T-helper 17 cell (primary cell): Measurements from ENCODE around the gene FLNC. TPM values are rescaled to one million over a fixed set of nuclear protein-coding genes. Genes with fewer than 3 reads are reported as not detected.
A peak's percentile ranks its signal among the peaks of the same experiment; 100 is the strongest.

Experiments
- ATAC-seq: fragments of 150-1000 bp; cut with Tn5 transposase; 2 replicates; pipeline ENCODE4 v1.10.0; 2021; ENCODE audit warnings: mild to moderate bottlenecking, moderate library complexity
- DNase-seq, 3 donors: peaks; one replicate each; pipeline versions ENCODE4 v3.0.0 to v3.0.0-alpha.2; 2020 to 2021
- H3K9me3 ChIP-seq: one replicate; pipeline ENCODE4 v1.7.0; 2013; ENCODE audit warnings: low read length, mild to moderate bottlenecking; ENCODE audit not compliant: control insufficient read depth, poor library complexity, severe bottlenecking
- H3K27ac Mint-ChIP-seq: one replicate; pipeline ENCODE4 v1.8.0; 2022; ENCODE audit warnings: mild to moderate bottlenecking, moderate library complexity, mixed read lengths
- H3K27me3 Mint-ChIP-seq: one replicate; pipeline ENCODE4 v1.8.0; 2022; ENCODE audit warnings: mixed read lengths
- H3K36me3 Mint-ChIP-seq: one replicate; pipeline ENCODE4 v1.8.0; 2022; ENCODE audit warnings: low read depth, mixed read lengths
- H3K4me1 Mint-ChIP-seq: one replicate; pipeline ENCODE4 v1.8.0; 2022; ENCODE audit warnings: mild to moderate bottlenecking, mixed read lengths
- H3K4me3 Mint-ChIP-seq: one replicate; pipeline ENCODE4 v1.8.0; 2022; ENCODE audit warnings: mild to moderate bottlenecking, moderate library complexity, mixed read lengths
- total RNA-seq, 4 donors: library from RNA in 2 of 4; stranded (reverse) in 2 of 4; gene quantifications; one replicate each; pipeline ENCODE4 v1.2.3 and lab custom pipeline; 2022 to 2026

The FLNC gene
- total RNA-seq, 2 donors from 2014 or later, result 0.05 TPM

- peak overlapping the region; percentile 96 for H3K27ac Mint-ChIP-seq
Measured at GRCh38 chr7:128861957-128862570, 31.9 kb downstream of the FLNC start.

GRCh38 chr7:128862571-128863432 lies 32.6 kb downstream of the FLNC start, which contains the start of gene ATP6V1F:
ATP6V1F (plus strand) TSS chr7:128862856; CDS start chr7:128862905, 49 bp downstream.
- DNase-seq (peak; percentile 98 to 100 (median 99)), ATAC-seq (peak; percentile 93)
- H3K27ac Mint-ChIP-seq, result peak within 1 kb of the TSS; percentile 96
- H3K4me3 Mint-ChIP-seq, result peak within 1 kb of the TSS; percentile 100
- no peaks in the 10 kb centered on the region for H3K27me3 Mint-ChIP-seq
- peaks cover 6% of the 10 kb centered on the region for H3K36me3 Mint-ChIP-seq
- peaks cover 32% of the 10 kb centered on the region for H3K4me1 Mint-ChIP-seq
- H3K9me3 ChIP-seq, result no peaks in the 10 kb centered on the region

More at GRCh38 chr7:128861957-128862570, 31.9 kb downstream of the FLNC start:
- Mint-ChIP-seq H3K4me1 (peaks cover 28% of the 10 kb centered on the region), H3K36me3 (peaks cover 6% of the 10 kb centered on the region), H3K27me3 (no peaks in the 10 kb centered on the region), H3K4me3 (peak overlapping the region; percentile 100)
- H3K9me3 ChIP-seq, result no peaks in the 10 kb centered on the region
- ATAC-seq (no peak), DNase-seq (no peak)

- Mint-ChIP-seq H3K36me3 (peaks cover 6% of the 10 kb centered on the region), H3K27me3 (no peaks in the 10 kb centered on the region), H3K27ac (peak overlapping the region; percentile 96), H3K4me3 (peak overlapping the region; percentile 100), H3K4me1 (peaks cover 33% of the 10 kb centered on the region)
- ATAC-seq (peak; percentile 40), DNase-seq (peak in 2 of 3 donors; percentile 25 to 31)
- H3K9me3 ChIP-seq, result no peaks in the 10 kb centered on the region
Measured at GRCh38 chr7:128863433-128863989, 33.3 kb downstream of the FLNC start.

GRCh38 chr7:128865303-128865702 lies 35.1 kb downstream of the FLNC start:
- H3K9me3 ChIP-seq, result no peaks in the 10 kb centered on the region
- Mint-ChIP-seq H3K27me3 (no peaks in the 10 kb centered on the region), H3K4me1 (peaks cover 33% of the 10 kb centered on the region), H3K36me3 (peaks cover 6% of the 10 kb centered on the region), H3K27ac (no peak overlapping the region), H3K4me3 (no peak overlapping the region)
- DNase-seq (no peak), ATAC-seq (no peak)

GRCh38 chr7:128865996-128866877 lies 36.0 kb downstream of the FLNC start:
- Mint-ChIP-seq H3K27me3 (no peaks in the 10 kb centered on the region), H3K4me1 (peaks cover 35% of the 10 kb centered on the region), H3K36me3 (peaks cover 6% of the 10 kb centered on the region), H3K27ac (no peak overlapping the region), H3K4me3 (no peak overlapping the region)
- H3K9me3 ChIP-seq, result no peaks in the 10 kb centered on the region
- ATAC-seq (no peak), DNase-seq (no peak)

- Mint-ChIP-seq H3K36me3 (peaks cover 6% of the 10 kb centered on the region), H3K4me3 (no peak overlapping the region), H3K27ac (peak overlapping the region; percentile 32), H3K27me3 (no peaks in the 10 kb centered on the region), H3K4me1 (peaks cover 32% of the 10 kb centered on the region)
- ATAC-seq (no peak), DNase-seq (no peak)
- H3K9me3 ChIP-seq, result no peaks in the 10 kb centered on the region
Measured at GRCh38 chr7:128867241-128867640, 37.0 kb downstream of the FLNC start.

- no peak for DNase-seq
- H3K9me3 ChIP-seq, result no peaks in the 10 kb centered on the region
- Mint-ChIP-seq H3K27me3 (no peaks in the 10 kb centered on the region), H3K4me1 (peaks cover 26% of the 10 kb centered on the region), H3K36me3 (peaks cover 3% of the 10 kb centered on the region), H3K4me3 (peak overlapping the region; percentile 73), H3K27ac (peak overlapping the region; percentile 32)
- ATAC-seq, result no peak
Measured at GRCh38 chr7:128867842-128868623, 37.8 kb downstream of the FLNC start.

GRCh38 chr7:128868624-128869137 lies 38.5 kb downstream of the FLNC start:
- Mint-ChIP-seq H3K27me3 (no peaks in the 10 kb centered on the region), H3K27ac (no peak overlapping the region)
- no peak for DNase-seq

GRCh38 chr7:128869138-128869943 lies 39.1 kb downstream of the FLNC start:
- Mint-ChIP-seq H3K27ac (no peak overlapping the region), H3K27me3 (no peaks in the 10 kb centered on the region), H3K4me1 (peaks cover 19% of the 10 kb centered on the region), H3K4me3 (peak overlapping the region; percentile 73), H3K36me3 (peaks cover 3% of the 10 kb centered on the region)
- no peaks in the 10 kb centered on the region for H3K9me3 ChIP-seq
- ATAC-seq, result peak; percentile 90
- DNase-seq, result peak; percentile 23 to 35 (median 31)

More at GRCh38 chr7:128868624-128869137, 38.5 kb downstream of the FLNC start:
- Mint-ChIP-seq H3K36me3 (peaks cover 3% of the 10 kb centered on the region), H3K4me1 (peaks cover 21% of the 10 kb centered on the region), H3K4me3 (peak overlapping the region; percentile 73)
- no peaks in the 10 kb centered on the region for H3K9me3 ChIP-seq
- no peak for ATAC-seq

- no peaks in the 10 kb centered on the region for H3K9me3 ChIP-seq
- ATAC-seq, result peak; percentile 35
- Mint-ChIP-seq H3K36me3 (peaks cover 3% of the 10 kb centered on the region), H3K27ac (peak overlapping the region; percentile 79), H3K27me3 (no peaks in the 10 kb centered on the region), H3K4me3 (peak overlapping the region; percentile 83), H3K4me1 (peaks cover 19% of the 10 kb centered on the region)
- DNase-seq, result no peak
Measured at GRCh38 chr7:128869944-128870285, 39.7 kb downstream of the FLNC start.

GRCh38 chr7:128871050-128871449 lies 40.8 kb downstream of the FLNC start:
- H3K4me1 Mint-ChIP-seq, result peaks cover 10% of the 10 kb centered on the region
- no peaks in the 10 kb centered on the region for H3K36me3 Mint-ChIP-seq
- ATAC-seq (no peak), DNase-seq (no peak)
- H3K27ac Mint-ChIP-seq, result no peak overlapping the region
- no peaks in the 10 kb centered on the region for H3K27me3 Mint-ChIP-seq
- H3K4me3 Mint-ChIP-seq, result peak overlapping the region; percentile 83
- no peaks in the 10 kb centered on the region for H3K9me3 ChIP-seq
